ENCODE data around the gene PAK1. TPM values are rescaled to one million over a fixed set of nuclear protein-coding genes. Genes with fewer than 3 reads are reported as not detected.

PAK1 gene
- total and polyA plus RNA-seq, 12 donors, result 12.4 to 31.5 (median 23.4) TPM

GRCh38 chr11:77318600-77318999 is 155.3 kb downstream of the PAK1 start:
- H3K4me3 ChIP-seq, result no peak overlapping the region
- peaks cover 0 to 10% of the 10 kb centered on the region in 2 donors for H3K4me1 ChIP-seq (replicated peaks in 1 of 2)
- no peak overlapping the region for H3K27ac ChIP-seq
- no peak for DNase-seq
- WGBS, 4 donors, result 83 to 92% (median 90%) methylated on average over 2 of the region's 2 CpGs
- H3K36me3 ChIP-seq (replicated peaks in 1 of 2), result no peaks in the 10 kb centered on the region
- H3K27me3 ChIP-seq, result no peaks in the 10 kb centered on the region
- TF ChIP-seq POLR2A (IDR thresholded peaks at IDR 0.05), result no peak
- intact Hi-C loops (cut with DNase I), result no loop called here
- no peaks in the 10 kb centered on the region for H3K9me3 ChIP-seq (replicated peaks in 1 of 3)

DNA sequence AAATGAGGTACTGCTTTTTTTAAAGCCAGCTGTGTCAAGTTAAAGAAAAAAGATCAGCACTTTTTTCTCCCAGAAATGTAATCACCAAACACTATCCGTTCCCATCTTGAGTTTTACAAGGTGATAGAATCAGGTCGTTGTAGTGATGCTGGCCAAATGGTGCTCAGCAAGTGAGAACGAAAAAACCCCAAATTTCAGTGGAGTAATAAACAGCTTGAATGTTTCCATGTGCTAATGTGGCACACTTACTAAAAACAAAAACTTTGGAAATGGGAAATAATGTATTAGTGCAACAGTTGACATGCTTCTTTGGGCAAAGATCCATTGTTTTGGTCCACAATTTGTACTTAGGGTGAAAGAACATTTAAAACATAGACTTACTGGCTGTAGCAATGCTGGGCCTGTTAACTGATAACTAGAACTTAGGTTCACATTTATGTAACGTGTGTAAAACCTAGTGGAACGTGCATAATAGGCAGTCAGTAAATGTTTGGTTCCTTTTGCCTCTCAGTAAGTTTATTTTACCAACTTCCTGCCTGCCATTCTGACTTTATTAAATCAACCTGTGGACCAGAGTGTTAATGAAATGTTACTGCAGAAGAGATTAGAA is 157.1 kb downstream of the PAK1 start:
- Histone ChIP-seq H3K36me3 (replicated peaks in 1 of 2) (no peaks in the 10 kb centered on the region), H3K27ac (no peak overlapping the region), H3K9me3 (replicated peaks in 1 of 3) (no peaks in the 10 kb centered on the region), H3K4me3 (no peak overlapping the region), H3K4me1 (replicated peaks in 1 of 2) (no peaks in the 10 kb centered on the region), H3K27me3 (no peaks in the 10 kb centered on the region)
- DNase-seq, result no peak
- TF ChIP-seq POLR2A (IDR thresholded peaks at IDR 0.05) (no peak), CTCF (IDR thresholded peaks at IDR 0.05) (no peak)
- WGBS, 4 donors, result 55 to 65% (median 60%) methylated on average over 5 of the region's 5 CpGs
- intact Hi-C loops (cut with DNase I), result no loop called here

- no peaks in the 10 kb centered on the region for H3K9me3 ChIP-seq (replicated peaks in 1 of 3)
- no peak overlapping the region for H3K4me3 ChIP-seq
- no peaks in the 10 kb centered on the region for H3K4me1 ChIP-seq (replicated peaks in 1 of 2)
- no peak overlapping the region for H3K27ac ChIP-seq
- H3K27me3 ChIP-seq, result no peaks in the 10 kb centered on the region
- no peaks in the 10 kb centered on the region for H3K36me3 ChIP-seq (replicated peaks in 1 of 2)
- intact Hi-C loops (cut with DNase I), result no loop called here
- TF ChIP-seq POLR2A (IDR thresholded peaks at IDR 0.05) (no peak), CTCF (IDR thresholded peaks at IDR 0.05) (no peak)
- no peak for DNase-seq
Observed at GRCh38 chr11:77312107-77312506, 161.8 kb downstream of the PAK1 start.

DNA sequence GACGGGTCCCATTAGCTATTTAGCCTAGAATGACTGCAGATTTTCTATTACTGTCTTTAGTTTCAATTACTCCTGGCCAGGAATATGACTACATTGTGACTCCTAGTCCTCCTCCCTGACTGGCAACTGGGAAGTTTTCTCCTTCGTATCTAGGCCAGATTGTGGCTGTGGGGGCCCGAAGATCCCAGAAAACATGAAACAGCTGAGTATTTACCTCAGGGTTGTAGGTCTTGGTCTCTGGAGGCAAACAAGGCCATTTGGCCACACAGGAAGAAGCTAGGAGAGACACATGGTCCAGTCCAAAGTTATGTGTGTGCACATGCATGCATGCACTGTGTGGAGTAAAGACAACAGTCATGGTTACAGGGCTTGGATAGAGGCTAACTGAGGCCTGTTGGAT is 162.2 kb downstream of the PAK1 start:
- Histone ChIP-seq H3K4me1 (replicated peaks in 1 of 2) (no peaks in the 10 kb centered on the region), H3K4me3 (no peak overlapping the region), H3K27me3 (no peaks in the 10 kb centered on the region), H3K27ac (no peak overlapping the region), H3K9me3 (replicated peaks in 1 of 3) (no peaks in the 10 kb centered on the region), H3K36me3 (replicated peaks in 1 of 2) (no peaks in the 10 kb centered on the region)
- no peak for DNase-seq
- WGBS, 4 donors, result 94 to 96% (median 96%) methylated on average over 3 of the region's 3 CpGs
- TF ChIP-seq CTCF (IDR thresholded peaks at IDR 0.05) (no peak), POLR2A (IDR thresholded peaks at IDR 0.05) (no peak)
- intact Hi-C loops (cut with DNase I), result no loop called here

DNA sequence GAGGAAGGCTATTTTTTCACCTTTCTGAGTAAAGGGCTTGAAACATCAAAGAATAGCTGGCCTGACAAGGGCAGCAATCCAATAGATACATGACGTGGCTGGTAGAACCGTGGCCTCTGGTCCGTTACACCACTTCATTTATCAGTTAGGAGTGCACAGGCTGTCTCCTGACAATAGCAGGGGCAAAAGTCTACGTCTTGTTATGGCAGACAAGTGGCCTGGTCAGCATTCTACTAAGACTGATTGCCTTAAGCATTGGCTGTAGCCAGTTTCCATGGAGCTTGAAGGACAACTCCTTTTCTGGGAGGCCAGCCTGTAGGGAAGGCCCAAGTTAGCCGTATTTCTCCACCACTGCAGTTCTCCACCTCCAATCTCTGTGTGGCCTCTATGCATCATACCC is 163.2 kb downstream of the PAK1 start:
- intact Hi-C loops (cut with DNase I), result no loop called here
- Histone ChIP-seq H3K36me3 (replicated peaks in 1 of 2) (no peaks in the 10 kb centered on the region), H3K4me1 (replicated peaks in 1 of 2) (no peaks in the 10 kb centered on the region), H3K9me3 (replicated peaks in 1 of 3) (no peaks in the 10 kb centered on the region), H3K27ac (no peak overlapping the region), H3K27me3 (no peaks in the 10 kb centered on the region), H3K4me3 (no peak overlapping the region)
- TF ChIP-seq POLR2A (IDR thresholded peaks at IDR 0.05) (no peak), CTCF (IDR thresholded peaks at IDR 0.05) (no peak)
- no peak for DNase-seq
- WGBS, 4 donors, result 71 to 90% (median 82%) methylated on average over 5 of the region's 5 CpGs
